Left ventricle myocardium superior (tissue), 1 donor: ENCODE data around the gene MBOAT7. TPM values are rescaled to one million over a fixed set of nuclear protein-coding genes. Genes with fewer than 3 reads are reported as not detected.
"Not testable (repeated sequence)": the region's sequence is repeated elsewhere in the genome, so short reads cannot be mapped to it uniquely, and the experiment has no call there.

ENCODE experiments used
- ATAC-seq: fragments of 200-7000 bp; cut with Tn5 transposase; one replicate; pipeline ENCODE4 v1.9.1; 2020; ENCODE audit warnings: mild to moderate bottlenecking, moderate library complexity
- DNase-seq: peaks from one replicate; pipeline ENCODE4 v3.0.0-alpha.2; 2020
- intact Hi-C: fragments of 100-400 bp; cut with micrococcal nuclease; formaldehyde crosslinking; loops from one replicate; pipeline ENCODE4 v1.11.0; 2022
- total RNA-seq: library from RNA; stranded (reverse); fragmentation: NEBNext Ultra II Directional; extraction: Animal tissue kit (Norgen Biotek cat#: 25700); gene quantifications from one replicate; pipeline ENCODE4 v1.2.1, GENCODE V29; 2021
- donor health status: DM: no; HTN: yes; CAD: no; lungs with severe emphysema.

The MBOAT7 gene
- total RNA-seq, 1 donor from 2014 or later: 14.8 TPM

DNA sequence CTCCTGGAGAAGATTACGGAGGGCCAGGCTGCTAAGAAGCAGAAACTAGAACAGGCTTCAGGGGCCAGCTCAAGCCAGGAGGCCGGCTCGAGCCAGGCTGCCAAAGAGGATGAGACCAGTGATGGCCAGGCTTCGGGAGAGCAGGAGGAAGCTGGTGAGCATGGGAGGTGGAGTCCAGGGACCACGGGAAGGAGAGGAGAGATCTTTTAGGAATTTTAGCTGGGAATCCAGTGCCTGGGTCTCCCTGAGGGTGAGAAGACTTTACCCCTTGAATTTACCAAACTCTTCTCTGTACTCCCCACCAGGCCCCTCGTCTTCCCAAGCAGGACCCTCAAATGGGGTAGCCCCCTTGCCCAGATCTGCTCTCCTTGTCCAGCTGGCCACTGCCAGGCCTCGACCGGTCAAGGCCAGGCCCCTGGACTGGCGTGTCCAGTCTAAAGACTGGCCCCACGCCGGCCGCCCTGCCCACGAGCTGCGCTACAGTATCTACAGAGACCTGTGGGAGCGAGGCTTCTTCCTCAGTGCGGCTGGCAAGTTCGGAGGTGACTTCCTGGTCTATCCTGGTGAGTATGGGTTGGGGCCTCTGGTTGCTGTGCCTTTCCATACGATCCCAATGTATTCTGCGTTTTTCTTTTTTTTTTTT lies 2.6 kb upstream of the MBOAT7 start:
- DNase-seq (no peak), ATAC-seq (no peak)
- intact Hi-C loops: no loop called here

DNA sequence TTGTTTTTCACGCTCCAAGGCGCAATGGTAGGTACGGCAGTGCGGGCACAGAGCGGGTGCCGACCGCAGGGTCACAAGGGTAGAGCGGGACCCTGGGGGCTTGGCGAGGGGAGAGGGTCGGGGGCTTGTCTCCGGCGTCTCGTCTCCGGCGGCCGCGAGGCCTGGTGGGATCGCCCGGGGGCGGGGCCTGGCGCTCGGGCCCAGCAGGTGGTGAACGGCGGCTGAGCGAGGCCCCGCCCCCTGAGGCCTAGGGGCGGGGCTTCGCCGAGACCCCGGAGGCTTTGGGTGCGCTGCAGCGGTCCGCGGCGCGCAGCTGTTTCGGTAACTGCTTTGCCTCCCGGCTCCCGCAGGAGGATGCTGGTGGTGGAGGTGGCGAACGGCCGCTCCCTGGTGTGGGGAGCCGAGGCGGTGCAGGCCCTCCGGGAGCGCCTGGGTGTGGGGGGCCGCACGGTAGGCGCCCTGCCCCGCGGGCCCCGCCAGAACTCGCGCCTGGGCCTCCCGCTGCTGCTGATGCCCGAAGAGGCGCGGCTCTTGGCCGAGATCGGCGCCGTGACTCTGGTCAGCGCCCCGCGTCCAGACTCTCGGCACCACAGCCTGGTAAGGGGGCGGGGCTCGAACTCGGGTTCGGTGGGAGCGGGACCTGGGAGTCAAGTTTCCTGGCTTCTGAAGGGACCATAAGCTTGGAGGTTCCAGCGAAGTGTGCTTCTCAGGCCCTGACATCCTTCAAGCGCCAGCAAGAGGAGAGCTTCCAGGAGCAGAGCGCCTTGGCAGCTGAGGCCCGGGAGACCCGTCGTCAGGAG lies 1.8 kb upstream of the MBOAT7 start, which contains the start of gene TSEN34:
TSEN34 (plus strand) TSS at position 298 of the 800 bp plus-strand sequence; CDS start at position 355, 57 bp downstream.
- peak; percentile 53 for ATAC-seq
- DNase-seq: peak; percentile 95
- intact Hi-C loops: no loop called here

DNA sequence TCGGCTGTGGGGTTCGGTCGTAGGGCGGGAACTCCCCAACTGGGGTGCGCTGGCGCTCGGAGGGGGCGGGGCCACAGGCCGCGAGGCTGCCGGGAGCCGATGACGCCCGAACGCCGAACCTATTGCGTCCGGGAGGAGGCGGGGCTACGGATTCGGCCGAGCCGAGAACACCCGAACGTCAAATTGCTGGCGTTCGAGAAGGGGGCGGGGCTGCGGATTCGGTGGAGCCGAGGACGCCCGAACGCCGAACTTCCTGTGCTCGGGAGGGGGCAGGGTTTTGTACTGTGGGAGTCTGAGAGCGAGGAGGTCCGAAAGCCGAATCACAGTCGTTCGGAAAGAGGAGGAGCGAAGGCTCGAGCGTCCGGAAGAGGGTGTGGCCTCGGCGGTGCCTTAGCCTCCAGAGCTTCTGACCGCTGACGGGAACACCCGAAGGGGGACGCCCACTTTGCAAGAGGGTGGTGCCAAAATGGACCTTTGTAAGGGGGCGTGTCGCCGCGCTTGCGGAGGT lies 1.2 kb upstream of the MBOAT7 start:
- DNase-seq (peak; percentile 100), ATAC-seq (peak; percentile 77)
- intact Hi-C loops: no loop called here

DNA sequence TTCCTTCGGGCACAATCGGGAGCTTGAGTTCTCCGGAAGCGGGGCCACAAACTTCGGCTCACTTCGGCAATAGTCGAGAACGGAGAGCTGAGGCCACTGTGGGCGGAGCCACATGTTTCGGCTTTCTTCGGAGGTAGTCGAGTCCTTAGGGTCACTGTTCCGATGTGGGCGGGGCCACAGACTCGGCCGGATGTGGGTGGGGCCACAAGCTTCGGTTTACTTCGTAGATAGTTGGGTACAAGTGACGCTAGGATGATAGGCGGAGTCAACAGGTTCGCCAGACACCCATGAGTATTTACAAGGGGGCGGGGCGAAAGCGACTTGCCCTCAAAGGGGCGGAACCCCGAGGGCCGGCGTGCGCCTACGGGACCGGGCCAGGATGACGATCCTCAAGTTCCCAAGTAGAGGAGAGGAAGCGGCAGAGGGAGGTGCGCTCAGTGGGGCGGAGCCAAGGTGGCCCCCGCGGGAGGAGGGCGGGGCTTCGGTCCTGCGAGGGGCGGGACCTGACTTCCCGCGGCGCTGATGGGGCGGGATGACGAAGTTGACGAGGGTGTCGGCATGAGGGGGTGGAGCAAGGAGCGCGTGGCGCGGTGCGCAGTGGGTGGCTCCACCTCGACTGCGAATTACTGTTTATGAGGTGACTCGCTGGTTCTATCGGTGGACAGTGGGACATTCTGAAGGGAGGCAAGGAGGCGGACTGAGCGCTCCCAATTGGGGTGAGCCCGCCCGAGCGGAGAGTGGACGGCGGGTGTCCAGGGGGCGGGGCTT lies 539 bp upstream of the MBOAT7 start:
- DNase-seq (peak; percentile 100), ATAC-seq (peak; percentile 79)
- intact Hi-C loops: no loop called here

DNA sequence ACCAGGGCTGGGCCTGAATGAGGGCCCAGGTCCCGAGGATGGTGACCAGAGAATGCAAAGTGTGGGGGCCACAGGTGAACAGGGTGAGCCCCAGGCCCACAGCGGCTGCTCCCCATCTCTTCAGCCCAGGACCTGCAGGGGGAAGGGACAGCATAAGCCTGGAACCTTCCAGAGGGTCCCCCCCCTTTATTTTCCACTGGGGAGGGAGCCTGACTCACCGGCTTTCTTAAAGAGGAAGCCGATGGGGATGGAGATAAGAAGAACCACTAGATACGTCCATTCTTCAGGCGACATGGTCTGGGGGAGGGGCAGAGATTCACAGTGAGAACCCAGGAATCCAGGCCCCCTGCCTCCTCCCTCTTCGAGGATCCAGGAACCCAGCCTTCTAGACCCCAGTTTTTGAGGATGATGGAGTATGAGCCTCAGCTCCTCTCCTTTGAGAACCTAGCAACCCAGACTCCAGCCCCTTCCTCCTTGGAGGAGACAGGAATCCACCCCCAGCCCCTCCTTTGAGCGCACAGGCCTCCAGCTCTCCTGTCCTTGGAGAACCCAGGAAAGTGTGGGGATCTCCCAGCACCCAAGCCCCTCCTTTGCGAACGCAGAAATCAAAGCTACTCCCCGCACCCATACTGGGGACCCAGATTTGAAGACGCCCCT lies 1.0 kb downstream of the MBOAT7 start:
- no peak for ATAC-seq
- intact Hi-C loops: no loop called here
- DNase-seq: no peak

DNA sequence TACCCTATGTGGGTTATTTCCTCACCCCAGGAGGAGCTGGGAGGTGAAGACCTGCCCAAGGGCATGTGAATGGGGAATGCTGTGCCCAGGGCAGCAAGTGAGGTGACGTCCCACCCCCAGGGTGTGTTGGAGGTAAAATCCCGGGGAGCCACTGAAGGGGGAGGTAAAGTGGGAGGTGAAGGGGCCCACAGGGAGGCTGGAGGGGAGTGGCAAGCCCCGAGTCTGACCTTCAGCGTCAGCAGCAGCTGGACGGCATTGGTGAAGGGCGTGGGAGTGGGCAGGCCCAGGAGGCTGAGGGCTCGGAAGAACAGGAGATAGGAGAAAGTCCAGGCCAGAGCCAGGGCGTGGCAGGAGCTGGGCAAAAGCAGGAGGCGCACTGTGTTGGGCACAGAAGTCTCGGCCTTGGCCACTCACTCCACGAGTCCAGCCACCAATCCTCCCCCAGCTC lies 2.4 kb downstream of the MBOAT7 start:
- intact Hi-C loops: no loop called here
- DNase-seq (peak; percentile 19), ATAC-seq (no peak)

DNA sequence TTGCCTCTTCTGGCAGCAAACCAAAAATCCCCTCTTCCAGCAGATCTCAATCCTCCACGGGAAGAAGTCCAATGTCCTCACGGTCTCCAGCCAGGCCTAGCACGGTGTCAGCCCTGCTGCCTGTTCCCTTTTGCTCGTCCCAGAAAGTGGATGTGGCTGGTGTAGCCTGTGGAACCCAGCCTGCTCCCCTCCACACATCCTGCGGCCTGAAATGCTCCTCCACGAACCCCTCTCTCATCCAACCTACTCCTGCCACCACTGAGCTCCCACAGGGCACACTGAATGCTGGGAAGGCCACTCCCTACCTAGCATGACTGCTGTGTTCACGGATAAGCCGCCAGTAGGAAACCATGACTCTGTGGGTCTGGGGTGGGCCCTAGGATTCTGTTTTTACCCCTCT lies 3.0 kb downstream of the MBOAT7 start:
- DNase-seq (no peak), ATAC-seq (no peak)
- intact Hi-C loops: no loop called here

DNA sequence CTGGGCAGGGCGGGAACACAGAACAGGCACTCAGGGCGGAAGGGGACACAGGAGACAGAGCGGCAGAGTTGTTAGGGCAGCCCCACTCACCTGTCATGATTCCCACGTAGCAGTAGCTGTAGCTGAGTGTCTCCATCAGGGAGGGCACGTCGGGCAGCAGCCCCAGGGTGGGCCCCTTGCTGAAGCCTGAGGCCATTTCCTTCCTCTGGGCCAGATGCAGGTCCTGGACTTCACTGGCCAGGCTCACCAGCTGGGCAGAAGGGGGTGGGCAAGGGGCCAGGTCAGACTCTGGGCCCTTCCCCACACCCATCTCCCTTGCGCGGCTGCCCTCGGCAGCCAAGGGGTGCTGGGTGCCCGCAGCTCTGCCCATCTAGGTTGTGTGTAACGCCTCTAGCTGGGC lies 5.9 kb downstream of the MBOAT7 start:
- no peak for DNase-seq
- intact Hi-C loops: no loop called here

DNA sequence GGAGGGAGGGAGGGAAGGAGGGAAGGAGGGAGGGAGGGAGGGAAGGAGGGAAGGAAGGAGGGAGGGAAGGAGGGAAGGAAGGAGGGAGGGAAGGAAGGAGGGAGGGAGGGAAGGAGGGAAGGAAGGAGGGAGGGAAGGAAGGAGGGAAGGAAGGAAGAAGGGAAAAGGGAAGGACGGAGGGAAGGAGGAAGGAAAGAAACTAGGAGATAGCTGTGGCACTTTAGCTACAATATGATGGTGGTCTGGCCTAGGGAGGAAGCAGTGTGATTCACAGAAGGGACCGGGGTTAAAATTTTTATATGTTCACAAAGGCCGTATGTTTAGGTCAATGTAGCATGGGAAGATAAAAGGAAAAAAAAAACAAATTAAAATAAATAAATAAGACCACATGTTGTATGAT lies 7.5 kb downstream of the MBOAT7 start:
- DNase-seq: not testable (repeated sequence)

More for the DNA sequence above, 5.9 kb downstream of the MBOAT7 start:
- ATAC-seq: no peak

DNA sequence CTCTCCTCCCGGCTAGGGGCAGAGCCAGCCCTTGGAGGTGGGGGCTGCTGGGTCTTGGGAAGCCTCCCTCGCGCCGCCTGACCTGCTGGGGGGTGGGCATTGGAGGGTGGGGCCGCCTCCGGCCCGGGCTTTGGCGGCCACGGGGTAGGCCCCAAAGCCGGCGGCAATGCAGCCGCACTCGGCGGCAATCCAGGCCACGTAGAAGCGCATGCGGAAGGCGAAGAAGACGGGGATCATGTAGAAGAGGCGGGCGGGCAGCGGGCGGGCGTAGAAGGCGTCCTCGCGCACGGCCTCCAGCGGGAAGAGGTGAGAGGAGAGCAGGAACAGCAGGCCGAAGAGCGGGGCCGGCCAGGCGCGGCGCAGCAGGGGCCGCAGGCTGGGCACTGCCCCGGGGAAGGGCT lies 8.7 kb downstream of the MBOAT7 start:
- DNase-seq: no peak
- intact Hi-C loops: no loop called here
- ATAC-seq: no peak

More for the DNA sequence above, 7.5 kb downstream of the MBOAT7 start:
- intact Hi-C loops, ATAC-seq: not testable (repeated sequence)

DNA sequence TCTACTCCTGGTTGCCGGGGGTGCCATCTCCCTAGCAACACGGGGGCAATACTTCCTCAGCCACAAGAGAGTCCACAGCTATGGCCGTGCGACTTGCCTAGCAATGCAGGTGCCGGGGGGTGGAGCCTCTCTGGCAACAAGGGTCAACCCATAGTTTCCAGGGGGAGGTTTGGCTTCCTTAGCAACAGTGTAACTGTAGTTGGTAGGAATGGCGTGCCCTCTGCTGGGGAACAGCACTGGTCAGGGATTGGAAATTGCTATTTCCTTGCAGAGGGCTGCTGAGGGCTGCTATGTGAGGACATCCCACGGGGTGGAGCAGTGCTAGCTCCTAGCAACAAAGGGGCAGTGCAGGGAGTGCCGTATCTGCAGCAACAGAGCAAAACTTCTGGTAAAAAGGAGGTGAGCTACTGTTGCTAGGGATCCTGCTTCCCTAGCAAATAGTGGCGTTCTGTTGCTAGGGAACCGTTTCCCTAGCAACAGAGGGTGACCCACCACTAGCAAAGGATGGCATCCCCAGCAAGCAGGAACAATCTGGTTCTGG lies 9.4 kb downstream of the MBOAT7 start:
- DNase-seq: no peak
- ATAC-seq: peak; percentile 20
- intact Hi-C loops: loop anchor here (10.0 kb wide), 1 partner anchor 55 kb away; no protein-coding TSS in a partner anchor

DNA sequence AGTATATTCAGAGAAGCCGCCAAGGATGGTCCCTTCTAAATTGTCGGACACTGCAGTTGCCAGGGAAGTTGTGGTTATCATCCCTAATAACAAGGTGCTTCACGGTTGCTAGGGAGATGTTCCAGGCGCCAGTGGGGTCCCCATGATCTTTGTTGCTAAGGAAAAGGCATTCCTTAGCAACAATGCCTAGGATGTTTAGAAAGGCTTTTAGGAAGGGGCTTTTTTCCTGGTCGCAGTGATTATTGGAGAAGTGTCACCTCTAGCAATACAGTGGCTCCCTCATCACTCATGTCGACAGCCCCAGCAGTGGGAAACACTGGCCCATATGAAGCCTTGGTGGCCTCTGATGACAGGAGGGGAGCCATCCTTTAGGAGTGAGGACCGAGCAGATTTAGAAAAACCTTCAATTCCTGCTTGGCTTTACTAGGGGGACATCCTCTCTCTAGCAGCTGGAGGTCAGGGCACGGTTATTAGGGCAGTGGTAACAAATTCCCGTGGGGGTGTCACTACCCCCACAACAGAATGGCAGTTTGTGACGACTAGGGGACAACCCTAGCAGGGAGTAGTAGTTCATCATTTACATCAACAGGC lies 10.0 kb downstream of the MBOAT7 start:
- DNase-seq (no peak), ATAC-seq (no peak)
- intact Hi-C loops: loop anchor here (10.0 kb wide), 1 partner anchor 55 kb away; no protein-coding TSS in a partner anchor

DNA sequence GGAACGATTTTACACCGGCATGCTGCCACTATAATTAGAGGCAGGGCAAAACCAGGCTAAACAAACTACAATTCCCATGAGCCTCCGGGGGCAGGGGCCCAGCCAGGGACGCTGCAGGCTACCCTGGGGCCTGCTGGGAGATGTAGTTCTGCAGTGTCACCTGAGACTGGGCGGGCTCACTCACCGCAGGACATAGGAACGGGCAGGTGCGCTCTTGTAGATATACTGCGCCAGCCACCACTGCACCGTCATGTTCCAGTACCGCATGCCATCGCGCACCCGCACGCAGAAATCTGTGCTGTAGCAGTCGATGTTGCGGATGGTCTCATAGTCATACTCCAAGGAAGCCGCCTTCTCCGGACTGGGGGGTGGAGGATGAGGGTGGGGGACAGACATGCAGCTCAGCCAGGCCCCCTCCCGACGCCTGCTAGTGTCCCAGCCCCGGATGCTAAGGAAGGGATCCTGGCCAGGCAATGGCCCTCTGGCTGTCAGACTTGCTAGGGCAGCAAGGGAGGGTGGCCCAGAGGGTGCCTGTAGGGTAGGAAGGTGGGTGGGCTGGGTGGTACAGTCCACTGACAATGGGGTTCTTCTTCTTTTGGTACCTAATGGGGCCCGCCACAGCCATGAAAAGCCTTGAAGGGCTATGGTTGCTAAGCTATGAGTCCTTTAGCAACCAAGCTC lies 10.7 kb downstream of the MBOAT7 start:
- DNase-seq (peak; percentile 56), ATAC-seq (peak; percentile 83)
- intact Hi-C loops: loop anchor here (10.0 kb wide), 1 partner anchor 56 kb away; no protein-coding TSS in a partner anchor

DNA sequence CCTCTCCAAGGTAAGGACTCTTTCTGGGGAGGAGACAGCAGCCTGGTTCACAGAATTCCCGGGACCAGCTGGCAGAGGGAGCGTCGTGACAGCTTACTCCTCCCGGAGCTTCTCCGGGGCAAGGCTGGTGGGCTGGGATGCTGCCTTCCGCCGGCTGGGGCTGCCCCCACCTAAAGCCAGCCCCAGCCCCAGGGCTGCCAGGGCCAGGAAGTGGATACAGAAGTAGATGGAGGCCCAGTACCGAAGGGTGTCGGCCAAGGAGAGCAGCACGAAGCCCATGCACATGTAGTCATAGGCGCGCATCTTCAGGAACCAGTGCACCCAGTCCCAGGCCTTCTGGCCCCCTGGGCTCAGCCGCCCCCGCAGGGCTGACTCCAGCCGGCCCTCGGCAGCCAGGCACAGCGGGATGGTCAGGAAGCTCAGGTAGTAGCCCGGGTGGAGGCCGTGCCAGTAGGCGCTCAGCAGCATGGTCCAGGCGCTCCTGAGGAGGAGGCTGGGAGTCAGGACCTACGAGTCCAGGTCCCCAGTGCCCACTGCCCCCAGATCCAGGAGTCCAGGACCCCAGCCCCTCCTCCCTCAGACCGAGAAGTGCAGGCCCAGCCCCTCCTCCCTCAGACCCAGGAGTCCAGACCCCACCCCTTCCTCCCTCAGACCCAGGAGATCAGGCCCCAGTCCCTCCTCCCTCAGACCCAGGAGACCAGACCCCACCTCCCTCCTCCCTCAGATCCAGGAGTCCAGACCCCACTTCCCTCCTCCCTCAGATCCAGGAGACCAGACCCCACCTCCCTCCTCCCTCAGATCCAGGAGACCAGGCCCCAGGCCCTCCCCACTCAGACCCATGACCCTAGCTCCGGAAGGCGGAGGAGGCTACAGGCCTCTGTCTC lies 15.2 kb downstream of the MBOAT7 start:
- intact Hi-C loops: loop anchor here (10.0 kb wide), 1 partner anchor 61 kb away; no protein-coding TSS in a partner anchor
- DNase-seq (no peak), ATAC-seq (no peak)

DNA sequence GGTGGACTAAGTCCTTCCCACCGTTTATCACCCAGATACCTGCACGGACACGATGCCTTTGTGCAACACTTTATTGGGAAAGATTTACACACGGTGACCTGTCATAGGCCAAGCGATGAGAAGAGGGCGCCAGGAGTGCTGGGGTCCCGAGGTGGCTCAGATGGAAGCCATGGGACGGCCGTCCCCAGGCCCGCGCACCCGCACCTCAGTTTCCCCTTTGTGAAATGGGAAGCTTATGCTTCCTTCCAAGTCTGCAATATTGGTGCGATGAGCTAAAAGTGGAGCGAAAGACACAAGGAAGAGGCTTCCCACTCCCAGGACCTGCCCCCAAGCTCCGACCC lies 16.1 kb downstream of the MBOAT7 start:
- ATAC-seq: no peak
- no peak for DNase-seq
- intact Hi-C loops: loop anchor here (10.0 kb wide), 1 partner anchor 61 kb away; no protein-coding TSS in a partner anchor

DNA sequence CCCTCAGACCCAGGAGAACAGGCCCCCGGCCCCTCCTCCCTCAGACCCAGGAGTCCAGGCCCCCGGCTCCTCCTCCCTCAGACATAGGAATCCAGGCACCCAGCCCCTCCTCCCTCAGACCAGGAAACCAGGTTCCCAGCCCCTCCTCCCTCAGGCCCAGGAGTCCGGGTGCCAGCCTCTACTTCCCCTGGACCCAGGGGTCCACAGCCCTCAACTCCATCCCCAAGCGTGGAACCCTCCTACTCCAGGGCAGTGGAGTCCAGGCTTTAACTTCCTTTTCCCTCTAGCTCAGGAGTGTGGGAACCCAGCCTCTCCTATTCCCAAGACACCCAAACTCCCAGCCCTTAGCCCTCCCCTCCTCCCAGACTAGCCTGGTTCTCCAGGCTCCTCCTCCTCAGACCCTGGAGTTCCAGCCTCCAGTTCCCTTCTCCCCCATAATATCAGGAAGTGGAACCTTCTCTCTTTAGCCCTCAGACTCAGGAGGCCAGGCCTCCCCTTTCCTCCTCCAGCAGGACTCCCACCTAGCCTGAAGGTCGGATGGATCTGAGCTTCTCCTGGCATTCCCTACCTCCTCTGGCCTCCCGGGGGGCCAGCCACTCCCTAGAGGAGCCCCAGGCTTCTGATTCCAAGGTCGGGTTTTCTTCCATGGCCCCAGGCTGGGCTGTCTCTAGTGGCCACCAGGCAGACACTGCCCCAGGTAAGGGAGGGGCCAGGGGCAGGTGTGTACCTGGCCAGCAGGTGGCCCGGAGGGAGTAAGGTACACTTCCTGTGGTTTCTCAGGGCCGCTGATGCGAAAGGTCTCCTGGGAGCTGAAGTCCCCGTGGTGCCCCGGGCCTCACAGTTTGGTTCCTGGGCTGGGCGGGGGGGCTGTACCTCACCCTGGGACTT lies 16.7 kb downstream of the MBOAT7 start, which contains the start of gene TMC4:
TMC4 (minus strand) TSS at position 690 of the 888 bp plus-strand sequence; CDS start at position 647, 43 bp downstream.
- ATAC-seq (peak; percentile 67), DNase-seq (no peak)
- intact Hi-C loops: loop anchor here (10.0 kb wide), 1 partner anchor 62 kb away; no protein-coding TSS in a partner anchor
